A549 treated with RU486 at 1 μM for 4 hours (cell line): ENCODE data around the gene FGF3. TPM values are rescaled to one million over a fixed set of nuclear protein-coding genes. Genes with fewer than 3 reads are reported as not detected.

ENCODE experiments used
- total RNA-seq: library from RNA; stranded (reverse); fragments of 200-300 nt; extraction: Qiagen RNA extraction; gene quantifications from 5 replicates; pipeline ENCODE4 v1.2.3, GENCODE V29; 2022; ENCODE audit warnings: low read depth

Gene FGF3
- not detected in 5 replicates for total RNA-seq

DNA sequence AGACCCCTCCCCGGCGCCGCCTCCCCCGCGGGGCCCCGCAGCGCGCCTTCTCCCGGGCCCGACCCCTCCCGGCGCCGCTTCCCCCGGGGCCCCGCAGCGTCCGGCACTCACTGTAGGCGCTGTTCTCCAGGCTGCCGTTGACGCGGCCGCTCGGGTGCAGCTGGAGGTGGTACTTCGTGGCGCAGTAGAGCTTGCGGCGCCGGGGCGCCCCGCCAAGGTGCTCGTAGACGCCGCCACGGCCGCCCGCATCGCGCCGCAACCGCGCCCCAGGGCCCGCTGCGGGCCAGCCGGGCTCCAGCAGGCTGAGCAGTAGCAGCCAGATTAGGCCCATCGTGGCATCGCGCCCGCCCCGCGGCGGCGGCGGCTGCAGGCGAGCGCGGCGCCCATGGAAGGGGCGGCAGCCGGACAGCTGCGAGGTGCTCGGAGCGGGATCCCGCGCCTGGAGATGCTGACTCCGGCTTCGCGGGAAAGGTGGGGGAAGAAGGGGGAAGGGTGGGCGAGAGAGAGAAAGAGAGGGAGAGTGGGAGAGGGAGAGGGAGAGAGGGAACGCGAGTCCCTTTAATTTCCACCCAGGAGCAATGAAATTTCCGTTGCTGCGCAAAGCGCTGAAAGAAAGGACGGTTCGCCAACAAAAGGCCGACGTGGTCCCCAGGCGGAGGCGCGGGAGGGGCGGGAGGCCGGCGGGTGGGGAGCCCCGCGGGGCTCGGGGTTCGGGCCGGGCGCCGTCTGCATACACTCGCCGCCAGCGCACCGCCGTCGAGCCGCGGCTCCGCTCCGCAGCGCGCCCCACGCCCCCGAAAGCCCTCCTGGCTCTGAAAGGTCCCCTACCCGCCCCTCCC lies at the start of gene FGF3:
FGF3 (minus strand) TSS at position 814 of the 839 bp plus-strand sequence; CDS start at position 331, 483 bp downstream.

DNA sequence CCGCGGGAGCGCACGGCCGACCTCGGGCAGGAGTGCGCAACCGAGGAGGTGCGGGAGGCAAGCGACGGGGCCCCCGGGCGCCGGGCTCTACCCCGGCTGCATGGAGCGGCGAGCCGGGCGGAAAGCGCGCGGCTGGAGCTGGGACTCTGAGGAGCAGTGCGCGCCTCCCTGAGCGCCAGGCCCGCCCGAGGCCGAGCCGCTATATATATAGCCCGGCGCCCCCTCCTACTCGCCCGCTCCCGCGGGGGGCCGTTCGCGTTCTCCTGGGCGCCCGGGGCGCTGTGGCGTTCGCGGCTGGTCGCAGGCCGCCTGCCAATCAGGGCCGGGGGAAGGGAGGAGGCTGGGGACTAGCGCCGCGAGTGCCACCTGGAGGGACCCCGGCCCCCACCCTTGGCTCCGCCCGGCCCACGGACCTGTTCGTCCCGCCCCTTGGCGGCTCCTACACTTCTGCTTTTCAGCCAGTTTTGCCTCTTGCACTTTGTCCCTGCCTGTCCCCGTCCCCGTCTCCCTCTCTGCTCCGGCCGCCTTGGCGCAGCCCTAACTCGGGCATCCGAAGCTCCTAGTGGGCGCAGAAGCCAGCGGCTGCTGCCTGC lies 44.0 kb downstream of the FGF3 start, which contains the start of gene FGF4:
FGF4 (minus strand) TSS at position 179 of the 593 bp plus-strand sequence. CDS start 257 bp downstream, outside the sequence.

Other genes with a start within 250 kb of the FGF3 start
- gene CCND1, start 178.3 kb downstream of the FGF3 start, total RNA-seq: 169 to 243 TPM (median 189 TPM) in 5 replicates
- 28.1 to 32.9 TPM (median 31.7 TPM) in 5 replicates for gene LTO1, start 144.1 kb downstream of the FGF3 start, total RNA-seq
- 0.09 to 0.12 TPM in 2 of 5 replicates, not detected in the others for gene FGF19, start 115.4 kb downstream of the FGF3 start, total RNA-seq
- gene FGF4, start 44.1 kb downstream of the FGF3 start, total RNA-seq: not detected in 5 replicates